Choroid plexus epithelial cell (primary cell): ENCODE measurements around the gene KIF1A.

Source experiments
- DNase-seq: peaks from one replicate; pipeline ENCODE4 v3.0.0-alpha.2; 2010; ENCODE audit warnings: low read depth
- H3K4me3 ChIP-seq: 2 replicates; pipeline ENCODE4 v1.5.1; 2011; ENCODE audit warnings: low read depth, mild to moderate bottlenecking, control low read depth, low read length, moderate library complexity
- TF ChIP-seq, protein P1 (sequence below): conservative IDR thresholded peaks from 2 replicates; pipeline ENCODE4 v1.5.1; 2011; ENCODE audit warnings: low read depth, mild to moderate bottlenecking, control low read depth, inconsistent platforms, low read length, moderate library complexity

Gene KIF1A

DNA sequence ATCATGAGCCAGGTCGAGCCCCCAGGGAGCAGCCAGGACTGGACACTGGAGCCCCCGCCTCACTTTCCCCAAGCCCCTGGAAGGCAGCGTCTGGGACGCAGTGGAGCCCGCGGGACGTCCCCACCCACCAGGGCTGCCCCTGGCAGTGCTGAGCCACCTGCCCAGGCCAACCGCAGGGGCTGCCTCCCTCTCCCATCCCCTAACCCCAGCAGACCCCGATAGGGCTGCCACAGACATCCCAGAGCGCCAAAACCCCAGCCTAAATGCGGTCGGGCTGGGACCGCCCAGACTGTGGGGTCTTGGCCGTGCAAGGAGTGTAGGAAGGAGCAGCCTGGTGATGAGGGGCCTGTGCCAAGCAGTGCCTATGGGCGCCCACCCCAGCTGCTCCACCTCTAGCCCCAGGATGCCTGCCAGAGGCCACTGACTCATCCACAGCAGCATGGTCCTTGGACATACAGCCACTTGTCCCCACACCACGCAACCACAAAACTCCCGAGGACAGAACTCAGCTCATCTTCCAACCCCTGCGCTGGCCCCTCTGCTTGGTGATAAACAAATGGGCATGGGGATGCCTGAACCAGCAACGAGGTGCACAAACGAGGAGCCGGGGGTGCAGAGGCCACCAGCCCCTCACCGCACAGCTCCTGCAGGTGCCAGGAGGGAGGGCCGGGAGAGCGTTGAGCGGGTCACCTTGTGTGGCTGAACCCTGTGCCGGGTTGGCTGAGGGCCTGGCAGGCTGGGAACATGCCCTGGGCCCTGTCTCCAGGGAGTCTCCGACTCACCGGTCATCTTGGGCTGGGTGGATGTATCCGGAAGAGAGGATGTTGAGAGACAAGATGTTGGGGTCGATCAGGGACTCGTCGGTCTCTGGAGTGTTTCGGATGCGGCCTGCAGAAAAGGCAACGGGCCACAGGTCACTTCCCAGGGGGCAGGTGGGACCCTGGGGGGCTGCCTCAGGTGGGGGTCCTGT lies 83.5 kb downstream of the KIF1A start:
- DNase-seq = no peak
- H3K4me3 ChIP-seq = no peak overlapping the region
- TF ChIP-seq, protein P1, sequence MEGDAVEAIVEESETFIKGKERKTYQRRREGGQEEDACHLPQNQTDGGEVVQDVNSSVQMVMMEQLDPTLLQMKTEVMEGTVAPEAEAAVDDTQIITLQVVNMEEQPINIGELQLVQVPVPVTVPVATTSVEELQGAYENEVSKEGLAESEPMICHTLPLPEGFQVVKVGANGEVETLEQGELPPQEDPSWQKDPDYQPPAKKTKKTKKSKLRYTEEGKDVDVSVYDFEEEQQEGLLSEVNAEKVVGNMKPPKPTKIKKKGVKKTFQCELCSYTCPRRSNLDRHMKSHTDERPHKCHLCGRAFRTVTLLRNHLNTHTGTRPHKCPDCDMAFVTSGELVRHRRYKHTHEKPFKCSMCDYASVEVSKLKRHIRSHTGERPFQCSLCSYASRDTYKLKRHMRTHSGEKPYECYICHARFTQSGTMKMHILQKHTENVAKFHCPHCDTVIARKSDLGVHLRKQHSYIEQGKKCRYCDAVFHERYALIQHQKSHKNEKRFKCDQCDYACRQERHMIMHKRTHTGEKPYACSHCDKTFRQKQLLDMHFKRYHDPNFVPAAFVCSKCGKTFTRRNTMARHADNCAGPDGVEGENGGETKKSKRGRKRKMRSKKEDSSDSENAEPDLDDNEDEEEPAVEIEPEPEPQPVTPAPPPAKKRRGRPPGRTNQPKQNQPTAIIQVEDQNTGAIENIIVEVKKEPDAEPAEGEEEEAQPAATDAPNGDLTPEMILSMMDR = no peak

DNA sequence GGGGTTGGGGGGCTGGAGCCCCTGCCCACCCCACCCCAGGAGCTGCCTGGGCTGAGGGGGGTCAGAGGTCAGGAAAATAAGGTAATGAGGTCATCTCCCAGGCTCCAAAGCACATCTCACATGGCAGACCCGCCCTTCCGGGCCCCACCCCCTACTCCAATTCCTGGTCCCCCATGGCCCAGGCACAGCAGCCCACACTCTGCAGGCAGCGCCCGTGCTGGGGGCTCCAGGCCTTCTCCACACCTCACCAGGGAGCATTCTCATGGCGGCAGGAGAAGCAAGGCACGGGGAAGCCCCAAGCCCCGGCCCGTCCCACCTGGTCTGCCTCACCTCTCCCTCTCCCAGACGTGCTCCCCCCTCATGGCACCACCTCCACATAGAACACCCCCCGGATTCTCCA lies 84.5 kb downstream of the KIF1A start:
- TF ChIP-seq, protein P1 = no peak
- H3K4me3 ChIP-seq = no peak overlapping the region
- no peak for DNase-seq

DNA sequence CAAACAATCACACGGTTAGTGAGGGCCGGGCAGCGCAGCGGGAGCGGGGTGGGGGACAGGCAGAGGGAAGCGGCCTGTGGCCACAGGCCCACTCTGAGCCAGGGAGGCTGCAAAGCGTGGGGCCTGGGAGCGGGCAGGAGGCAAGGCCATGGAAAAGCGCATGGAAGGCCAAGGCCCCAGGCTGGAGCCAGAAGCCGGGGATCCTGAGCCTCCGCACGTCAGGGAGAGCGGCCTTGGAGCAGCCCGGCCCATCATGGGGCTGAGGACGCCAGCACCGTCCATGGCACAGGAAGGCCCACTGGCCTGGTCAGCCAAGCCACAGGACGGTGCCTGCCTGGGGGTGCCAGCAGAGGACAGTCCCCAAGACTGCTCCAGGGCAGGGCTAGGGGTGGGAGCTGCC lies 85.3 kb downstream of the KIF1A start:
- TF ChIP-seq, protein P1 = no peak
- no peak for DNase-seq
- H3K4me3 ChIP-seq = no peak overlapping the region

DNA sequence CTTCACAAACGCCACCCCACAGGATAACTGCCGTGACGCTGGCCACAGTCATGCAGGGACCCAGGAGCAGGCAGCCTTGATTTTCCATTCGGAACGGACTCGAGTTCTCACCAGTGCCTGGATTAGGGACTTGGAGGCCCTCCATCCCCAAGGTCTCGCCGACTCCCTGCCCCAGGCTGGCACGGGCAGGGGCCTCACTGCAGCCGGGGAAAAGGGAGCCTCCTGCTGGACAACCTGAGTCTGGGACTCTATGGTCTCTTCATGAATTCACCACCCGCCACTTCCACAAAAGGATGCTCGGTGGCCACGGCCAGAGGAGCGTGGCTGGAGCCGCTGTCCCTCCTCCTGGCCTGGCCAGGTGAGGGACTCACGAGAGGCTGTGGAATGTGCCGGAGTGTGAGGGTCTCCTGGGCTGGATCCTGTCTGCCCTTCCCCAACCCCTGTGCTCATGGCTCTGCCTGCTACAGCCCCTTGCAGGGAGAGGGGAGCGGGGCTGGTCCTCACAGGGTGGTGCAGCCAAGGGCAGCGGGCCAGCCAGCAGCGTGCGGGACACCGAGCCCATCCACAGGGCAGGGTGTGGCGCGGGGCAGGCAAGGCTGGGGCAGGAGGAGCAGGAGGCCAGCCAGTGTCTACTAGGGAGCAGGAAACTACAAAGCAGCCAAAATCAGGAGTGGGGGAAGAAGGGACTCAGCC lies 86.1 kb downstream of the KIF1A start:
- no peak overlapping the region for H3K4me3 ChIP-seq
- DNase-seq = no peak
- TF ChIP-seq, protein P1 = peak; percentile 43

DNA sequence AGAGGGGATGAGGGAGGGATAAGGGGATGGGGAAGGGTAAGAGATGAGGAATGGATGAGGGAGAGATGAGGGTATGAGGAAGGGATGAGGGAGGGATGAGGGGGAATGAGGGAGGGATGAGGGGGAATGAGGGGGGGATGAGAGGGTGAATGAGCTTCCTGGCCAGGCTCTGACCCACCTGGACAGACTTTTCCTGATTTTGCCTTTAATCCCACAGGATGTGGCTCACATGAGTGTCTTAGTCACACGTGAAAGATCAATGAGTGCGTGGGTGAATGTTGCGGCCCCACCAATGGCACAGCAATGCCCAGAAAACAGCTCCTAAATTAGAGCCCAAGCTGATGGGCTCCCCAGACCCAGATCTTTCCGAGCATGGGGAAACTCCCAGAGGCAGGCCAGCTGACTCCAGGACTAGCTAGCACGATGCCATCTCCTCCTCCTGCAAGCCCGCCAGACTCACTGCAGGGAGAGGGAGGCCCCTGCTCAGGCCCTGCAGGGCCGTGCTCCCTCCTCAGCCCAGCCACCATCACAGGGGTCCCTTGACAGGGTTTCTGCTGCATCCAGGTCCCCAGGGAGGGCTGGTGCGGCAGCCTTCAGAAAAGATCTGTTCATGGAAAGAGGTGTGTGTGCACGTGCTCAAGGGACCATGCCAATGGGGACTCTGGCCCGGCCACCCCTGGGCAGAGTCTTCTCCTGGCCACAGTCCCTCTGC lies 87.0 kb downstream of the KIF1A start:
- TF ChIP-seq, protein P1 = no peak
- no peak overlapping the region for H3K4me3 ChIP-seq
- no peak for DNase-seq

DNA sequence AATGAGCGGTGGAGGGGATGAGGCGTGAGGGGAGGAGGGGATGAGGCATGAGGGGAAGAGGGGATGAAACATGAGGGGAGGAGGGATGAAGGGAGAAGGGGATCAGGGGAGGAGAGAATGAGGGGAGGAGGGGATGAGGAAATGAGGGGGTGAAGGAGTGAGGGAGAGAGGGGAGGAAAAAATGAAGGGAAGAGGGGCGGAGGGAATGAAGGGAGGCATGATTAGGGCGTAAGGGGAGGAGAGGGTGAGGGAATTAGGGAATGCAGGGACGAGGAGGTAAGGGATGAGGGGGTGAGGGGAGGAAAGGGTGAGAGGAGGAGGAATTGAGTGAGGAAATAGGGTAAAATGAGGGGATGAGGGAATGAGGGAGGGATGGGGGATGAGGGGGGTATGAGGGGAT lies 87.8 kb downstream of the KIF1A start:
- TF ChIP-seq, protein P1 = no peak
- no peak overlapping the region for H3K4me3 ChIP-seq
- no peak for DNase-seq
